HG02885 (cell line): ENCODE data around the gene RFC2.

ENCODE experiments used
- ATAC-seq: cut with Tn5 transposase; IDR thresholded peaks from one replicate; pipeline ENCODE4 v1.9.1; 2021; ENCODE audit warnings: mild to moderate bottlenecking; ENCODE audit not compliant: unreplicated experiment, poor library complexity

Gene RFC2

DNA sequence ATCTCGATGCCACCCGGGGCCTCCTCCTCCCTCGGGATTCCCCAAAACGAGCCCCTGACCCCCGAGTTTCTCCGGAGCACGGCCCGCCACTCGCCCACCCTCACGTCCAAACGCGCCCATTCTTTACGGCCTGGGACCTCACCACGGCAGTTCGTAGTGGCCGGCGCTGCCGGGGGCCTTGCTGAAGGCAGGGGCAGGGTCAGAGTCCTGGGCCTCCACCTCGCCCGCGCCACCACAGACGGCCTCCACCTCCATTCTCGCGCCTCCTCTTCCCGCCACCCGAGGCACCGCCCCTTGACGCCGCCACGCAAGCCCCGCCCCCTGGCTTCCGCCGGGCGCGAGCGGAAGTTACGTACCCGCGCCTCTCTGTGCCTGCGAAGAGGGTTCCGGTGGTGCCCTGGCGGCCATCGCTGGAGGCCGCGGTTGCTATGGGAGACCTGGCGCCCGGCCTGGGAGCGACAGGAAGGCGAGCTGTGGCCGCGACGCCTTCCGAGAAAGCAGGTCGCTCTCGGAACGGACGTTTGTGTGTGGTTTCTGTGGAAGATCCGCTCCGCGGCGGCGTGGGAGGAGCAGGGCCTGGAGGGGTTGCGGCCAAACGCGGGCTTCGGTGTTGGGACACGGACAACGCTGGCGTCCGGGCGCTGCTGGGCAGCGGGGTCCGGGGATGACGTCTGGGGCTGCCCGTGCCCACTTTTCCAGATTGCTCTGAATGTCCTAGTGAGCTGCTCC is at the start of gene RFC2:
TSS of gene RFC2 (minus strand) at position 271 of the 729 bp plus-strand sequence. CDS start at position 255, 16 bp downstream.
- ATAC-seq = peak; percentile 95

DNA sequence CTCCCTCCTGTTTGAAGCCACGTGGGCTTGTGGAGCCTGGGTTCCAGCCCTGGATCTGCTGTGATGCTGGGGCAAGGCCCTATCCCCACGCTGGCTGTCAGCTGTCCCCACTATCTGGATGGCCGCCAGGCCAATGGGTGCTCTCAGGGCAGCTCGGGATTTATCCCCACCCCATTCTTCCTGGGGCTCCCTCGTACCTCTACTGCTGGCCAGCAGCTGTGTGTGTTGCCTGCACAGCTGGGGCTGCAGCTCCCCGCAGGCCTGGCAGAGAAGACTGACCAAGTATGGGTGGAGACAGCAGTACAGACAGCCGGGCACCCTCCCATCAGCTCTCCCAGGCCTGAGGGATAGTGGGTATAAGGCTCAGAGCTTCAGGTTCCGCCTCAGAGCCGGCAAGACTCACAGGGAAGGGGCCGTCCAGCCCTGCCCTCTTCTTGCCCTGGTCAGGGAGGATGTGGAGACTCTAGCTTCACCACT is 48.6 kb upstream of the RFC2 start:
- ATAC-seq = no peak

DNA sequence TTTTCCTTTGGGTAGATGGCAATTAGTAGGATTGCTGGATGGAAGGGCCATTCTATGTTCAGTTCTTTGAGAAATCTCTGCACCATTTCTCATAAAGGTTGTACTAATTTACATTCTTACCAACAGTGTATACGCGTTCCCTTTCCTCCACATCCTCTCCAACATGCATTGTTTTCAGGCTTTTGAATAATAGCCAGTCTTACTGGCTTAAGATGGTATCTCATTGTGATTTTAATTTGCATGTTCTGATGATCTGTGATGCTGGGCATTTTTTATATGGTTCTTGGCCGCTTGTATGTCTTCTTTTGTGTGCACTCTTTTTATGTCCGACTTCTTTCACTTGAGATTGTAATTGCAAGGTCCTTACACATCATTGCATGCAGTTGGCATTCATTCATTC is 46.7 kb upstream of the RFC2 start:
- ATAC-seq = no peak

DNA sequence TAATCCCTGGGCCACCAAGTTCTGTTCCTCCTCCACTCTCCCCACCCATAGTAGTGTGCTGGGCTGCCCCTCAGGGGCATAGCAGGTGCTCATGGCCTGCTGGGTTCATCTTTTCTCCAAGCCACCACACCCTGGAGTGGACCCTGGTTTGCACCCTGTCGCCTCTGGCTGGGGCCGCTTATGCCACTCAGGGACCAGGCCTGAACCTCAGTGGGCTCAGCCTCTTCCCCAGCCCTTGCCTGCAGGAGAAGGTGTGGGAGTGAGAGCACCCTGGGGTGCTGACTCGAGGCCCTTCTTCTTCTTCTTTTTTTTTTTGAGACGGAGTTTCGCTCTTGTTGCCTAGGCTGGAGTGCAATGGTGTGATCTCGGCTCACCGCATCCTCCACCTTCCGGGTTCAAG is 45.2 kb upstream of the RFC2 start:
- no peak for ATAC-seq

- ATAC-seq = no peak
Observed at GRCh38 chr7:74297516-74298233, 43.5 kb upstream of the RFC2 start.

GRCh38 chr7:74294191-74294998 is 40.2 kb upstream of the RFC2 start:
- ATAC-seq = no peak

DNA sequence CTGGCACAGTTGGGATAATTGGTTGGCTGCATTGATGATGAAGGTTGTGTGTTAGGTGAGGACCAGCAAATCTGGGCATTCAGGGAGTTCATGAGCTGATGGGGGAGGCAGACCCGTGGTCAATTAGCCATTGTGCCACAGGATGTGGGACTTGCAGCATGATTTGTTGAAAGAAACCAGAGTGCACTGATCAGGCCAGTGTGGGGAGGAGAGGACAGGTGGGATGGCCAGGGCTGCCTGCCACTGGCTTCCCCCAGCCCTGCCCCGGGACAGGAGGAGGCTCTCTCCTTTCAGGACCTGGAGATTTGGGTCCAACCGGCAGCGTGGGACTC is 39.3 kb upstream of the RFC2 start:
- no peak for ATAC-seq

- ATAC-seq = no peak
Observed at GRCh38 chr7:74292757-74293576, 38.8 kb upstream of the RFC2 start.

GRCh38 chr7:74291535-74291934 is 37.3 kb upstream of the RFC2 start:
- no peak for ATAC-seq

DNA sequence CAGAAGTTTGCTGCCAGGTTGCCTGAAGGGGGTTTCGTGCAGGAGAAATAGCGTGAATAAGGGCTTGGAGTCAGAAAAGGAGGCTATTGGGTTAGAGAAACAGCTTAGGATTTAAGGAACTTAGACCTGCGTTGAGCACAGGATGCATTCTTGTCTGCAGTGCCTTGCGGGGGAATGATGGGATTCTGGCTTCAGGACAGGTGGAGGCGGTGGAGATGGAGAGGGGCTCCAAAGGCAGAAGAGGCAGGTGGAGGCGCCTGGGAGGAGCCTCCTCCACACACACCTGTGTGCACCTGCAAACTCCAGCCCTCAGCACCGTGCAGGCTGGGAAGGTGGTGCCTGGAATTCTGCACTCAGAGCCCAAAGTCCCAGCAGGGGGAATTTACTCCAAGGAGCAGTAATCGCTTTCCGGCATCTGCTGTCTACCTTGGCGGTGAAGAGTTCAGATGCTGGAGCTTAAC is 36.8 kb upstream of the RFC2 start:
- ATAC-seq = no peak

DNA sequence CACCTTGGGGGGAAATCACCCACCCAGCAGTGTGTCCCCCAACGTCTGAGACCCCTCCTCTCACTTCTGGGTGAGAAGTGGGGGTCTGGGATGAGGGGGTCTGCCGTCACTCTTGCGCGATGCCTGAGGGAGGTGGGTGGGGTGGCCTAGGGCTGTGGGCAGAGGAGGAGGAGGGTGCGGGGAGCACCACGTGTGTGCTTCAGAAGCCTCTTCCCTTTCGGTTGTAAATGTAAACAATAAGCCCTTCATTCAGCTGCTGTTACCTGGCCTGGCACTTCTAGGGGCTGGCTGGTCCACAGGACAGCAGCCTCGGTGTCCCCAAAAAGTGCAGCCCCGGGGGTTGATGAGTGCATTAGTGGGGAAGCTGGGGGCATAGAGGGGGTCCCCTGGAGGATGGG is 36.4 kb upstream of the RFC2 start:
- no peak for ATAC-seq

DNA sequence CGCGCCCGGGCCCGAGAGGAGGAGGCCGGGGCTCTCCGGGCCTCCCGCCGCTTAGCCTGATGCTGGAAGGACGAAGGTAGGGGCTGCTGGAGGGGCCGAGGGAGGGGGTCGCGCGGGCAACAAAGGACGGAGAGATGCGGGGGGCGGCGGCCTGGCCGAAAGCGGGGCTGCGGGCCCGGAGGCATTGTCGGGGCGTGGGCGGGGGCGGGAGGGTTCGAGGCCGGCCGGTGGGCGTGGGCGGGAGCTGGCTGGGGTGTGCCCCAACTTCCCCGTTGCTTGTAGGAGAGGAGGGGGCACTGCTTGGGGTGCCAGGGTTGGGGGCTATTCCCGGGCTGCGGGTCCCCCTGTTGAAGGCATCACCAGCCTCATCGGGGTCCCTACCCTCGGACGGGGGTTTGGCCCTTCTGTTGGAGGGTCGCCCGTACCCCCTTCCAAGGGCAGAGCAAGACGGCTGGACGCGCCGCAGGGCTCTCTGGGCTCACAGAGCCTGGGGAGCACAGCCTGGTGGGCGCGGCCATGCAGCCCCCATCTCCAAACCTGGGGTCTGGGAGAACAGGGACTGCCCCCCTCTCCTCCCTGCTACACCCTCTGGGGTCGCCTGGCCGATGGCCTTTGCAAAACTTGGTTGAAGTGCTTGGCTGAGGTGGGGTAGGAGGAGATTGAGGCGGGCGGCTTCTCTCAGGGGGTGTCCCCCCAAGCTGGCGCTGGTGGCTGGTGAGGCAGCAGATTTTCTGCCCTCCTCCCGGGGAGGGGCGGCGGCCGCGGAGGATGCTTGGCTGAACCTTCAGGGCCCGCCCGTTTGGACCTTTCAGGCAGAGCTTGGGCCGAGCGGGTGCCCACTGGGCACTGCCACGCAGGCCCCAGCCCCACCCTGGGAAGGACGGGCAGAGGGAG is 35.7 kb upstream of the RFC2 start:
- ATAC-seq = peak; percentile 5

- ATAC-seq = peak; percentile 51
Observed at GRCh38 chr7:74289018-74289658, 34.9 kb upstream of the RFC2 start, which contains the start of gene CLIP2. Gene CLIP2, plus strand, starts transcription at chr7:74289407. Its CDS starts 28,140 bp downstream, at chr7:74317547.

- ATAC-seq = no peak
Observed at GRCh38 chr7:74288034-74288881, 34.1 kb upstream of the RFC2 start.

DNA sequence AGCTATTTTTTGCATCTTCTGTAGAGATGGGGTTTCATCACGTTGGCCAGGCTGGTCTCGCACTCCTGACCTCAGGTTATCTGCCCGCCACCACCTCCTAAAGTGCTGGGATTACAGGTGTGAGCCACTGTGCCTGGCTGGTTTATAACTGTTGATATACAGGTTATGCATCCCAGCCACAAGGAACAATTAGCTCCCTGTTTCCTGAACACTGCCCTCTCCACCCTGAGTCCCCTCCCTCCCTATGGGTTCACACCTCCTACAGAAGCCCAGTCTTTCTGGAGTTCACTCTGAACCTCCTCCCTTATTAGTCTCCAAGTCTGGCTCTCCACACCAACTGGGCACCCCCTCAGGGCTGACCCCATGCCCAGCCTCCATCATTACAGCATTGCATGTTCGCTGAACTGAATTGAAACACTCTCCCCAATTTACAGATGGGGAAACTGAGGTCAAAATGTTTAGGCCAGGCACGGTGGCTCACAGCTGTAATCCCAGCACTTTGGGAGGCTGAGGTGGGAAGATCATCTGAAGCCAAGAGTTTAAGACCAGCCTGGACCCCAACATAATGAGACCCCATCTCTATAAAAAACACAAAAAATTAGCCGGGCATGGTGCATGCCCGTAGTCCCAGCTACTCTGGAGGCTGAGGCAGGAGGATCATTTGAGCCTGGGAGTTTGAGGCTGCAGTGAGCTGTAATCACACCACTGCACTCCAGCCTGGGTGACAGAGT is 33.3 kb upstream of the RFC2 start:
- no peak for ATAC-seq

GRCh38 chr7:74286131-74286530 is 31.9 kb upstream of the RFC2 start:
- ATAC-seq = no peak

GRCh38 chr7:74284781-74285259 is 30.6 kb upstream of the RFC2 start:
- ATAC-seq = no peak
